Left cardiac atrium (tissue), 4 donors: Measurements from ENCODE around the gene PRSS38. TPM values are rescaled to one million over a fixed set of nuclear protein-coding genes. Genes with fewer than 3 reads are reported as not detected.

Experiments used
- ATAC-seq, 2 donors: fragments of 200-7000 bp; cut with Tn5 transposase; one replicate each; pipeline ENCODE4 v1.9.1; 2020; ENCODE audit warnings: mild to moderate bottlenecking in 2 of 2, moderate library complexity in 2 of 2
- DNase-seq: peaks from one replicate; pipeline ENCODE4 v3.0.0-alpha.2; 2020
- intact Hi-C, 2 donors: fragments of 100-400 bp; cut with DNase I; formaldehyde crosslinking; loops; one replicate each; pipeline versions ENCODE4 v1.14.1 to v1.15.1; 2022 to 2023
- total RNA-seq, 2 donors: library from RNA; stranded (reverse); fragmentation: NEBNext Ultra II Directional; extraction: Animal tissue kit (Norgen Biotek cat#: 25700); gene quantifications; one replicate each; pipeline ENCODE4 v1.2.1, GENCODE V29; 2021
- donor health status: DM: no; HTN: yes; CAD: no.
- donor health status: DM: no; HTN: yes; CAD: no; lungs with severe emphysema.
- donor health status: DM: yes; HTN: yes; CAD: no.
- donor health status: Dilated cardiomyopathy.

Gene PRSS38
- total RNA-seq, 2 donors from 2014 or later, result not detected

DNA sequence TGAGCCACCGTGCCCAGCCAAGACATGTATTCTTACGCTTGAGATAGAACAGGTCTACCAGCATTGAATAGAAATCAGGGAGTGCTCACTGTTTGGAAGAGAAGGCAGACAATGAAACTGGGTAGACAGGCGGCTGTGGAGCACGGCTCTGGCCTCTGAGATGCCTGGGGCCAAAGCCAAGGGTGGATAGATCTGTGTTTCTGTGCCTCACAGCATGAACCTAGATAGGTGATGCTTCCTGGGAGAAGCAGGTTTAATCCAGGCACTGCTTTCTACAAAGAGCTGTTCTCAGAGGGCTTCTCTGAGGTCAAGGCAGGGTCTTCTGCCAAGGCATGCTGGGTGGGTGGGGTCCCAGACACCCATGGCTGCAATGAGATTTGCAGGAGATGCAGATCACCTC is 24.6 kb upstream of the PRSS38 start:
- intact Hi-C loops, result no loop called here
- DNase-seq (no peak), ATAC-seq (no peak)

DNA sequence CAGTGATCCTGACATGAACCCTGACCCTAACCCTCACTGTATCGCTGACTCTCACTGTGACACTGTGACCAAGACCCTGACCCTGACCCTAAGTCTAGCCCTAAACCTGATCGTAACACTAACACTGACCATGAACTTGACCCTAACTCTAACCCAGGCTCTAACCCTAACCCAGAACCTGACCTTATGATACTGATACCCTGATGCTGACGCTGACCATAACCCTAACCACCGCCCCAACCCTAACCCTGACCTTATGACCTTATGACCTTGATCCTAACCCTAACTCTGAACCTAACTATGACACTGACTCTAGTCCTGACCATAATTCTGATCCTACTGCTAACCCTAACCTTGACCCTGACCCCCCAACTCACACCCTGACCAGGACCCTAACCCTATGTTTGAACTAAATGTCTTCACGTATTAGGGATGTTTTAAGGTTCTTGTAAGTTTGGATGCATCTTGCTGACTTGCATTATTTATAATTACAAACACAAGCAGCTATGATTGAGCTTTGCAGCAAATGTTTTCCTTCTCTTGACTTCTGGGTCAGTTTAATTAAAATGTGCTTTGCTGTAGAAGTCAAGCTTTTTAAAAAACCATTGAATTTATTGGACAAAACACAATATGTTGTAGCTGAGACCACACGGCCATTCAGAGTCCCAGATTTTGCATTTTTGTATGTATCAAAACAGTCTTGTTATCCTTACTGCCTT is 23.9 kb upstream of the PRSS38 start:
- no peak for ATAC-seq

DNA sequence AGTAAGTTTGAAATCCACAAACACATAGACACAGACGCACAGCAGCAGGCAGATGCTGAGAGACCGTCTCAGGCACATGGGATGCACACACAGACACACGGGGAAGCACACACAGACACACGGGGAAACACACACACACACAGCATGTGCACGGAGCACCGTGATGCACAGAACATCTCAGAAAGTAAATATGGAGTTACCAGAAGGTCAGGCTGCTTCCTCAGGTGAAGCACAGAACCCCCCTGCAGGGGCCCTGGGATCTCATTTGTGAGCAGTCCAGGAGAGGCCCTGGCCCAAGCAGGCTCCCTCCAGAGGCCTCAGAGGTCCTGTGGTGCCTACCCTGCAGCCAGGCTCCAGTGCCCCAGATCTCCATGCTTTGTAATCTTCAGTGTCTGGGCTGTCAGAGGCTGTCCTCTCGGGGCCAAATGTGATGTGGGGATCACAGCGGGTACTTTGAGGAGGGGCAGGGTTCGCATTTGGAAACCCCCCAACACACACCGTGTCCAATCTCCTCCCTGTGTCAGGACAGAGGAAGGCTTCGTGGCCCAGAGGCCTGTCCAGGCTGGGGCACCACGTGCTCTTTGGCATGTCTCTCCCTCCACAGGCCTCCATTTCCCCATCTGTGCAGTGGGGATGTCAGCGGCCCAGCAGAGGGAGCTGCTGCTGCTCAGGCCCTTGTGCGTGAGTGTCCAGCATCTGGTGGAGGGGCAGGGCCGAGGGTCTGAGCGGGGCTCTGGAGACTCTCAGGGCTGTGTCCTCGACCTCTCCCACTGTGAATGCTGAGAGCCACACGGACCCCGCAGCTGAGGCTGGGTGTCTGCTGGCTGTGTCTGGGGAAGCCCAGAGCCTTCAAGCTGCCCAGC is 23.0 kb upstream of the PRSS38 start:
- DNase-seq, result no peak
- no peak for ATAC-seq
- intact Hi-C loops, result no loop called here

More for the DNA sequence above, 23.9 kb upstream of the PRSS38 start:
- intact Hi-C loops, result no loop called here
- no peak for DNase-seq

DNA sequence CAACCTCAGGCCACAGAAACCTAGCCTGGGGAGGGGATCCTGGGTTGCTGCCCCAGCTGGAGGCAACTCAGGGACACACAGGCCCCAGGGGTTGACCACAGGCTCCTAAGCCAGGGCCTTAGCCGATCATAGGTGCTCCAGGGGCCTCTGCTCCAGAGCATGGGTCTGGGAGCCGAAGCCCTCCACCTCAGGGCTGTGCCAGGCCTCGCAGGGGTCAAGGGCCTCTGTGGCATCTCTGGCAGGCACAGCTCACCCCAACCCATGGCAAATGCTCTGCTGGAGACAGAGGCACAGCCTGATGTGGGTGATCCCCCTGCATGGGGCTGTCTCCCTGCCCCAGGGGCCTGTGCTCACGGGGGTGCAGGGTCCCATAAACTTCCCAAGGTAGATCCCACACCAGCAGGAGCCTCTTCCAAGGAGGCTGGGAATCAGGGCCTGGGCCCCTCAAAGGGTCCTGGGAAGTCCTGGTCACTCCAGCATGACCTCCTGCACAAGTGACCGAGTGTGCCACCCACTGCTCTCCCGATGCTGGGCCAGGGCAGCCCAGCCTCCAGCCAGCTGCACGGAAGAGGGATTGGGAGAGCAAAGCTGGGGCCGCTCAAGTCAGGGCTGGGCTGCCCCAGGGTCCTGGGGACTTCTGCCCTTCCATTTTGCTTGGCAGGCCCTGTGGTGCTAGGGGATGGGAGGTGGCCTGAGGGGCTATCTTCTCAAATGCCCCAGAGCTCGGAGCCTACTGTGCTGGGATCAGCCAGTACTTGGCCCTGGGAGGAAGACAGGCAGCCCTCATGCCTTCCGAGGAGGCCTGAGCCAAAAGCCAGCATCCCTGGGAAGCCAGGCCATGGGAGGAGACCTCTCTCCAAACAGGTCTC is 22.2 kb upstream of the PRSS38 start:
- ATAC-seq (no peak), DNase-seq (no peak)
- intact Hi-C loops, result no loop called here

DNA sequence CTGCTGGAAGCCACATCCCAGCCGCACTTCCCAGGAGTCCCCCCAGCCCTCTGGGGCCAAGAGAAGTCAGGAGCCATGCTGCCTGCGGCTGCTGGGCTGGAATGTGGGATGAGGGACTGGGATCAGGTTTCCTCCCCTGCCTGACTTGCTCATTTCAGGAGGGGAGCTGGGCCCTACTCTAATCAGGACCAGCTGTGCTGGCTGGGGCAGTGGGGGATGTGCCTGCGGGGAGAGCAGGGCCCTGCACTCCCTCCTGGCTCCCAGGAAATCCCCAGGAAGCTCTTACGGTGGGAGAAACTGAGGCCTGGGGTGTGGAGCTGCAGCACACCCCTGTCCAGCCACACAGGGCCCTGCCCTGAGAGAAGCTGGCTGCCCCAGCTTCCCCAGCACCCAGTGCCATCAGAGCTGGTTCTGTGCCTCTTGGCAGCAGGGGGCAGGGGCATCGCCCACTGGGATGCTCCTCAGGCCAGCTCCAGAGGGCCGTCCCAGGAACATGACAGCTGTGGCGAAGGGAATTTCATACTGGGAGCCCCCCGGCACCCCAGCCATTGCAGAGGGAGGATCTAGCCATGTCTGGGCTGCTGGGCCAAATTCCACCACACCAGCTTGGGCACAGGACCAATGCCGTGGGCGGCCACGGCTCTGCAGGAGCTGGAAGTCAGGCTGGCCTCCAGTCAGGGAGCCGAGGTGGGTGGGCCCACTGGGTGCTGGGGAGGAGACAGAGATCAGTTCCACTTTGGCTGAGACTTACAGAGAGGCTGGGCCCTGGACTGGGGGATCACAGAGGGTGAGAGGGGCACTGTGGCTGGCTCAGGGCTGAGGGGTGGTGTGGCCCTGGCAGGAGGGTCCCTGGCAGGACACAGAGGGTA is 21.3 kb upstream of the PRSS38 start:
- peak; percentile 74 for DNase-seq
- ATAC-seq, result peak; percentile 72 to 84
- intact Hi-C loops, result no loop called here

DNA sequence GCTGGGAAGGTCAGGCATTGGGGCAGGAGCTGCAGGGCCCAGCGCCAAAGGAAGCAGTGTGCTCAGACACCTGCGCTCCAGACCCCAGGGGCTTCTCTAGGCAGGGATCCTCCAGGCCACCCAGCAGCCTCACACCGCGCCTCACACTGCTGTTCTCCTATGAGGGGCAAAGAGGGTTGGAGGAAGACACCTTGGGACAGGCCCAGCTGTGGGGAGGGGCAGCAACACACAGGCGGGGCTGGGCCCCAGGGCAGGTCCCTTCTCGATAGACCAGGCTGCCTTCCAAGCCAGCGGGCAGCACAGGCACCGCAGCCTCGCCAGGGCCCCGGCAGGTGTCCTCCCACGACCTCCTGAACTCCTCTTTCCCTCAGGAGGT is 20.7 kb upstream of the PRSS38 start:
- intact Hi-C loops, result no loop called here
- ATAC-seq, result peak in 1 of 2 donors; percentile 4
- DNase-seq, result no peak

DNA sequence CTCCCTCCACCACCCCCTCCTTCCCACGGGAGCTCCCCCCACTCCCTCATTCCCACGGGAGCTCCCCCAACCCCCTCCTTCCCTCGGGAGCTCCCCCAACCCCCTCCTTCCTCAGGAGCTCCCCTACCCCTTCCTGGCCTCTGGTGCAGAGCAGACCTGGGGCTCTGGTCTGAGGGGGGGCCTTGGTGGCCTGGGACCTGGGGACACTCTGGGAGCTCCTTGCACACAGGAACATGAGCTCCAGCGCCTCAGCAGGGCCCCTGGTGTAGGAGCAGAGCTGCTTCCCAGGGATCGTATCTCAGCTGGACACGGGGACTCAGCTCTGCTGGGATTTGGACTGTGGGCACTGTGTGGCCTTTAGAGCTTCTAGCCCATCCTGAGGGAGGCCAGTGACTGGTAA is 19.7 kb upstream of the PRSS38 start:
- ATAC-seq (no peak), DNase-seq (no peak)
- intact Hi-C loops, result no loop called here

DNA sequence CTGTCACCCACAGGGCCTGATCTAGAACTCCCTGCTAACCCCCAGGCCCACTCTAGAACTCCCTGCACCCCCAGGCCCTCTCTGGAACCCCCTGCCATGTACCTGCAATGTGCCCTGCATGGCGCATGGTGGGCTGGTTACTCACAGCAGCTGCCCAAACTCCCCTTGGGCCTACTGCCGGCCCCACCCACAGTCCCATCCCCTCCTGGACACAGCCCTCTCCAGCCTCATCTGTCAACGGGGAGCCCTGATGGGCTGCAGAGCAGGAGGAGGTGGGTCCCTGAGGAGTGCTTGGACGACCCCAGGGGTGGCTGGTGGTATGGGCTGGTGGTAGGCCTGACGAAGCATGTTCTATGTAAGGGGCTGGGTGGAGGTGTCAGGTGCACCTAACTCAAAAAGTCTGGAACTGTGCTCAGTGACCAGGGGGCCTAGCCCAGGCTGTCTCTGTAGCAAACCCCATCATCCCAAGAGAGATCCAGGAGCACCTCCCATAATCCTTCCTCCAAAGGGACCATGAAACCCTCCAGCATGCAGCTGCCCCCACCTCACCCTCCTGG is 19.0 kb upstream of the PRSS38 start:
- ATAC-seq (no peak), DNase-seq (no peak)
- intact Hi-C loops, result no loop called here

DNA sequence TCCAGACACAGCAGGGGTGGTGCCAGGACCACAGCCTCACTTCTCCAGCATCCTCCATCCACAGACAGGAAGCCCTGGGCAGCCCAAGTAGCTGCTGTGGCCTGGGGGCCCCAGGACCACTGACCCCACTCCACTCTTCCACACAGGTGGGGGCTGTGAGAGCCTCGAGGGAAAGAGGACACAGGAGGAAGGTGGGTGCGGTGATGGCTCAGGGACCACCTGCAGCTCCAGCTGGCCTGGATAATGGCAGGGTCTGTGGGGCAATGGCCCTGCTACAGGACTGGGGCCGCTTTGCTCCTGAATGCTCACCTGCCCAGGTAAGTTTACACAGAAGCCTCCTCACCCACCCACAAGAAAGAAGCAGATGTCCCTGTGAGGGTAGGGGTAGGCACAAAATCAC is 18.3 kb upstream of the PRSS38 start:
- DNase-seq (no peak), ATAC-seq (no peak)
- intact Hi-C loops, result no loop called here

DNA sequence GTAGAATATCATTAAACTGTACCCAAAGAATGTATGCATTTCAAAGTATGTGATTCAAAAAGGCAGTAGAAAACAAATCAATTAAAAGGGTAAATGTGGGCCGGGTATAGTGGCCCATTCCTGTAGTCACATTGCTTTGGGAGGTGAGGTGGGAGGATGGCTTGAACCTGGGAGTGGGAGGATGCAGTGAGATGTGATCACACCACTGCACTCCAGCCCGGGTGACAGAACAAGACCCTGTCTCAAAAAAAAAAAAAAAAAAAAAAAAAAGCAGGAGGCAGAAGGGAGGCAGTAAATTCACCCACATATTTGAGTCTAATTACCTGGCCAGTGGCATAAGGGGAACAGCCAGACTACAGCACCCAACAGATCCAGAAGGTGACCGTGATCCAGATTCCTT is 17.9 kb upstream of the PRSS38 start:
- intact Hi-C loops, result no loop called here
- ATAC-seq (no peak), DNase-seq (no peak)

DNA sequence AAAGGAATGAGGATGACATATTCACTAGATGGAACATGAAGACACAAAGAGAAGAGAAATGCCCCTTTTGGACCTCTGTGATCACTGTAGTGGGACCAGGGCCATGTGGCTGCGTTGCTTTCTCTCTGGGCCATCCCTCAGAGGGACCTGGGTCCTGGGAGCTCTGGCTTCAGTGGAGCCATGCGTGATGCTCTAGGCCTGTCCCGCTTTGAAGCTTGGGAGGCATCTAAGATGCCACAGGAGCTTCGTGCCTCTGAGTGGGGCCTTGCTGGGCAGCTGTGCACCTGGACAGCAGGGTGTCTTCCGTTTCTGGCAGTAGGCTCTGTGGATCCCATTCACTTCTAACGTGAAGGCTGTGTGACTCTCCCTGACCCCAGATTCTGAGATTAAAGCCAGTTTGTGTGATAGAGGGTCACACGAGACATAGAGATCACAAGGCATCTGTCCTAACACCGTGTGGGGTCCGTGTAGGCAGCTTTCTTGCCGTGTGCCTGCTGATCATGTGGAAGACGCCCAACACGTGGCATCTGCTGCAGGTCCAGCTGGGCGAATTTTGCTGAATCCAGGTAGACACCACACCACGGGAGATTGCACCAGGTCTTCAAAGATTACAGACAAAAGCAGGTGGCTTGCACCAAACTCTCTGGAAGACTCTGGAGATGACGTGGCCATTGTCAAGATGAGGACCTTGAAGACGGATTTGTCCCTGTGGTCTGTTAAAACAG is 17.2 kb upstream of the PRSS38 start:
- ATAC-seq (no peak), DNase-seq (no peak)
- intact Hi-C loops, result no loop called here

DNA sequence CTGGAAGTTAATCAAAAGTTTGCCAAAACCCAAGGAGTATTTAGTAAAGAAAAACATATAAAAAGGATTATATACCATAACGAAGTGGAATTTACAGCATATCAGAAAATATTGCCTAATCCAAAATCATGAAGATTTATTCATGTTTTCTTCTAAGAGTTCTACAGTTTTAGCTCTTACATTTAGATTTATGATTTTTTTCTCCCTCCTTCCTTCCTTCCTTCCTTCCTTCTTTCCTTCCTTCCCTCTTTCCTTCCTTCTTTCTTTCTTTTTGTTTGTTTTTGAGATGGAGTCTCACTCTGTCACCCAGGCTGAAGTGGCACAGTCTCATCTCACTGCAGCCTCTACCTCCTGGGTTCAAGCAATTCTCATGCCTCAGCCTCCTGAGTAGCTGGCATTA is 15.7 kb upstream of the PRSS38 start:
- intact Hi-C loops, result no loop called here
- ATAC-seq (no peak), DNase-seq (no peak)

DNA sequence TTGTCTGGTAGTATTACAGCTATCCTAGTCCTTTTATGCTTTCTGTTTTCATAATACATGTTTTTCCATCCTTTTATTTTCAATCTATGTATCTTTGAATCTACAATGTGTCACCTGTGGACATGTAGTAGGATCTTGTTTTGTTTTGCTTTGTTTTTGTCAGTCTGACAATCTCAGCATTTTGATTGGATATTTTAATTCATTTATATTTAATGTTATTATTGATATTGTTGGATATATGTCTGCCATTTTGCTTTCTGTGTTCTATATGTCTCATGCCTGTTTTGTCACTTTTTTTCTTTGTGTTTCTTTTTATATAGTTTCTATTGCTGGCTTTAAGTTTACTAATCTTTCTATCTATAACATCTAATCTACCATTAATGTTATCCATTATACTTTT is 11.5 kb upstream of the PRSS38 start:
- intact Hi-C loops, result no loop called here
- ATAC-seq, result no peak

DNA sequence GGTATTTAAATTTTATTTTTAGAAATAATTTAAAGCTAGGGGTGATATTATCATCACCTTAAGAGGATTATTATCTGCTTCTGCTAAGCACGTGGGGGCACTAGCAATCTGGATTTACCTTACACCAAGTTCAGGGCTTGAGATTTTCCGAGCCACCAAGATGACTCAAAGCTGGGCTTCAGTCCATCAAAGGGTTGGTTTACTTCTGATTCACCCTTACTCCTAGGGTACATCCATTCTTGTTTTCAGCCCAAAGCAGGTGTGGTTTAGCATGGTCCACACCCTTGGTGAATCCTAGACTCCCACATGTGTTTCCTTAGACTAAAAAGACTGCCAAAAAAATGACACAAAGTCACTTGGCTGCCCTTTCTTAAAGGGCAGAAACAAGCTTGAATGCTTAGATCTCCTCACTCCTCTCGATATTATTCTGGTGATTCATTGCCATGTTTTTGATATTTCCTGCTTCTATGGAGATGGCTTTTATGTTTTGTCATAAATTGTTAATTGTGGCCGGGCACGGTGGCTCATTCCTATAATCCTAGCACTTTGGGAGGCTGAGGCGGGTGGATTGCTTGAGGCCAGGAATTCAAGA is 9.8 kb upstream of the PRSS38 start:
- intact Hi-C loops, result no loop called here
- ATAC-seq (peak in 1 of 2 donors; percentile 98), DNase-seq (no peak)

More for the DNA sequence above, 11.5 kb upstream of the PRSS38 start:
- DNase-seq, result no peak

DNA sequence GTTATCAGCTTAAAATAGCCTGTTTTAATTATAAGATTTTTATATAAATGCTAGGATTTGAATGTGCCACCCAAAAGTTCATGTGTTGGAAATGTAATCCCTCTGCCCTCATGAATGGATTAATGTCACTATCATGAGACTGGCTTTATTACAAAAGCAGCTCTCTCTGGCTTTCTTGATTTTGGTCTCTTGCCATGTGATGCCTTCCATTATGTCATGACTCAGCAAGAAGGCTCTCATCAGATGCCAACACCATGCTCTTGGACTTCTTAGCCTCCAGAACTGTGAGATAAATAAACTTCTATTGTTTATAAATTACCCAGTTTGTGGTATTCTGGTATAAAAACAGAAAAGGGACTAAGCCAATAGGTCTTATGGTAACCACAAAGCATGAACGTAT is 6.9 kb upstream of the PRSS38 start:
- no peak for ATAC-seq
- intact Hi-C loops, result no loop called here
- no peak for DNase-seq

DNA sequence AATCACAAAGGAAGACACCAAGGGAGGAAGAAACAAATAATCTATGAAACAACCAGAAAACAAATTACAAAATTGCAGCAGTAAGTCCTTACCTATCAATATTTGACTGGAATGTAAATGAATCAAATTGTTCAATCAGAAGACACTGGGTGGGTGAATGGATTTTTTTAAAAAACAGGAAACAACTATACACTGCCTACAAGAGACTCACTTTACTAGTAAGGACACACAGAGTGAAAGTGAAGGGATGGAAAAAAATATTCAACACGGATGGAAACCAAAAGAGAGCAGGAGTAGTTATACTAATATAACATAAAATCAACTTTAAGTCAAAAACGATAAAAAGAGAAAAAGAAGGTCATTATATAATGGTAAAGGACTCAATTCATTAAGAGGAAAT is 6.4 kb upstream of the PRSS38 start:
- no peak for DNase-seq
- ATAC-seq, result no peak
- intact Hi-C loops, result no loop called here

DNA sequence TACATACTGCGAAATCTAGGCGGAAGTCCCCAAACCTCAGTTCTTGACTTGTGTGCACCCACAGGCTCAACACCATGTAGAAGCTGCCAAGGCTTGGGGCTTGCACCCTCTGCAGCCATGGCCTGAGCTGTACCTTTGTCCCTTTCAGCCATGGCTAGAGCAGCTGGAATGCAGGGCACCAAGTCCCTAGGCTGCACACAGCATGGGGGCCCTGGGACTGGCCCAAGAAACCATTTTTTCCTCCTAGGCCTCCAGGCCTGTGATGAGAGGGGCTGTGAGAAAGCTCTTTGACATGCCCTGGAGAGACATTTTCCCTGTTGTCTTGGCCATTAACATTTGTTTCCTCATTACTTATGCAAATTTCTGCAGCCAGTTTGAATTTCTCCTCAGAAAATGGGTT is 1.5 kb upstream of the PRSS38 start:
- intact Hi-C loops, result no loop called here
- ATAC-seq (no peak), DNase-seq (no peak)
